Neural progenitor cell (in vitro differentiated cells): ENCODE data around the gene SERPINA10. TPM values are rescaled to one million over a fixed set of nuclear protein-coding genes. Genes with fewer than 3 reads are reported as not detected.
"Not testable (repeated sequence)": the region's sequence is repeated elsewhere in the genome, so short reads cannot be mapped to it uniquely, and the experiment has no call there.

Experiments
- DNase-seq: peaks from one replicate; pipeline ENCODE4 v3.0.0-alpha.2; 2016; ENCODE audit warnings: low spot score
- H2AFZ ChIP-seq: fragments of 200-600 bp; sonication (generic); replicated peaks from 2 replicates; pipeline ENCODE4 v1.6.1; 2016; ENCODE audit warnings: antibody characterized with exemption
- H3F3A ChIP-seq: fragments of 200-600 bp; sonication (generic); 2 replicates; pipeline ENCODE4 v1.6.1; 2016; ENCODE audit warnings: antibody characterized with exemption, low read depth
- H3K27ac ChIP-seq: fragments of 200-600 bp; sonication (generic); 2 replicates; pipeline ENCODE4 v1.5.1; 2016; ENCODE audit warnings: mild to moderate bottlenecking
- H3K27me3 ChIP-seq: fragments of 200-600 bp; sonication (generic); 2 replicates; pipeline ENCODE4 v1.6.1; 2016; ENCODE audit warnings: mild to moderate bottlenecking, moderate library complexity
- H3K36me3 ChIP-seq: fragments of 200-600 bp; sonication (generic); 2 replicates; pipeline ENCODE4 v1.5.1; 2016
- H3K4me1 ChIP-seq: fragments of 200-600 bp; sonication (generic); 2 replicates; pipeline ENCODE4 v1.6.1; 2016; ENCODE audit warnings: mixed run types
- H3K4me2 ChIP-seq: fragments of 200-600 bp; sonication (generic); 2 replicates; pipeline ENCODE4 v1.6.1; 2016
- H3K4me3 ChIP-seq: fragments of 200-600 bp; sonication (generic); 2 replicates; pipeline ENCODE4 v1.5.1; 2016
- H3K79me2 ChIP-seq: fragments of 200-600 bp; sonication (generic); 2 replicates; pipeline ENCODE4 v1.6.1; 2016; ENCODE audit warnings: low read depth
- H3K9ac ChIP-seq: fragments of 200-600 bp; sonication (generic); 2 replicates; pipeline ENCODE4 v1.6.1; 2016
- H3K9me3 ChIP-seq: fragments of 200-600 bp; sonication (generic); 2 replicates; pipeline ENCODE4 v1.5.1; 2016; ENCODE audit warnings: low read depth
- H4K20me1 ChIP-seq: fragments of 200-600 bp; sonication (generic); 2 replicates; pipeline ENCODE4 v1.6.1; 2016; ENCODE audit warnings: low read depth
- H3K27ac Mint-ChIP-seq: 3 replicates; pipeline ENCODE4 v1.8.0; 2021; ENCODE audit warnings: mixed read lengths
- H3K27me3 Mint-ChIP-seq: 2 replicates; pipeline ENCODE4 v1.8.0; 2022; ENCODE audit warnings: low read depth, mild to moderate bottlenecking, inconsistent platforms, moderate library complexity, mixed read lengths; ENCODE audit not compliant: insufficient read depth
- H3K36me3 Mint-ChIP-seq: 3 replicates; pipeline ENCODE4 v1.8.0; 2021; ENCODE audit warnings: mixed read lengths
- H3K4me1 Mint-ChIP-seq: 3 replicates; pipeline ENCODE4 v1.8.0; 2021; ENCODE audit warnings: mixed read lengths
- H3K4me3 Mint-ChIP-seq: 3 replicates; pipeline ENCODE4 v1.8.0; 2021; ENCODE audit warnings: mild to moderate bottlenecking, moderate library complexity, mixed read lengths
- H3K9me3 Mint-ChIP-seq: 3 replicates; pipeline ENCODE4 v1.8.0; 2020; ENCODE audit warnings: mixed read lengths
- EZH2 ChIP-seq: fragments of 200-600 bp; sonication (generic); IDR thresholded peaks from 2 replicates; pipeline ENCODE4 v1.6.1; 2017; ENCODE audit warnings: antibody characterized with exemption, mild to moderate bottlenecking, moderate library complexity
- EZH2phosphoT487 ChIP-seq: fragments of 200-600 bp; sonication (generic); IDR thresholded peaks from 2 replicates; pipeline ENCODE4 v1.6.1; 2017; ENCODE audit warnings: antibody characterized with exemption
- total RNA-seq: library from RNA; depleted of rRNA; stranded (reverse); fragments of >200 nt; gene quantifications from 2 replicates; pipeline ENCODE4 v1.2.3, GENCODE V29; 2015; ENCODE audit warnings: low replicate concordance
- TF ChIP-seq, protein P1 (sequence below): fragments of 200-600 bp; sonication (generic); IDR thresholded peaks from 2 replicates; pipeline ENCODE4 v1.5.1; 2017; ENCODE audit warnings: antibody characterized with exemption, mild to moderate bottlenecking

The SERPINA10 gene
- total RNA-seq, 1 donor from 2014 or later = not detected

DNA sequence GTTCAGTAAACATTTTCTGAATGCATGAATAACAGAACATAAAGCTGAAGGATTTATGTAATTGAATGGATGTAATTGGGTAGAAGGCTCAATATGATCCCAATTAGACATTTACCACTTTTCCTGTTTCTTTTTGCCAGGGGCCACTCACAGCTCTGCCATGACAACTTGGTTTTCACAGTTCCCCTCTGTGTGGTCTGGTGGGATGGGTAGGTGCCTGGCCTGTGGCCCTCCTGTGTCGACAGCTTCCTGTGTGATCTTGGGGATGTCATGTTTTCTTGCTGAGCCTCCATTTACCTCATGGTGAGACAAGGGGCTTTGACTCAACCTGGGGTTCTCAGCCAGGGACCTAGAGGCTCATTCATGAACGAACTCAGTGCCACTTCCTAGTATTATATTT is 12.6 kb upstream of the SERPINA10 start:
- H3K4me2 ChIP-seq = no peak overlapping the region
- Mint-ChIP-seq H3K9me3 (peaks cover 21% of the 10 kb centered on the region), H3K27me3 (peaks cover 2% of the 10 kb centered on the region), H3K4me1 (no peaks in the 10 kb centered on the region), H3K4me3 (no peak overlapping the region), H3K36me3 (no peaks in the 10 kb centered on the region), H3K27ac (no peak overlapping the region)
- no peaks in the 10 kb centered on the region for H3F3A ChIP-seq
- H4K20me1 ChIP-seq = no peaks in the 10 kb centered on the region
- H3K9me3 ChIP-seq = no peaks in the 10 kb centered on the region
- no peaks in the 10 kb centered on the region for H3K79me2 ChIP-seq
- H3K27me3 ChIP-seq = no peaks in the 10 kb centered on the region
- DNase-seq = no peak
- H3K4me3 ChIP-seq = no peak overlapping the region
- peaks cover 3% of the 10 kb centered on the region for H3K4me1 ChIP-seq
- no peak overlapping the region for H2AFZ ChIP-seq
- no peaks in the 10 kb centered on the region for H3K36me3 ChIP-seq
- no peak overlapping the region for H3K9ac ChIP-seq
- TF ChIP-seq EZH2phosphoT487 (no peak), EZH2 (no peak)
- TF ChIP-seq, protein P1, sequence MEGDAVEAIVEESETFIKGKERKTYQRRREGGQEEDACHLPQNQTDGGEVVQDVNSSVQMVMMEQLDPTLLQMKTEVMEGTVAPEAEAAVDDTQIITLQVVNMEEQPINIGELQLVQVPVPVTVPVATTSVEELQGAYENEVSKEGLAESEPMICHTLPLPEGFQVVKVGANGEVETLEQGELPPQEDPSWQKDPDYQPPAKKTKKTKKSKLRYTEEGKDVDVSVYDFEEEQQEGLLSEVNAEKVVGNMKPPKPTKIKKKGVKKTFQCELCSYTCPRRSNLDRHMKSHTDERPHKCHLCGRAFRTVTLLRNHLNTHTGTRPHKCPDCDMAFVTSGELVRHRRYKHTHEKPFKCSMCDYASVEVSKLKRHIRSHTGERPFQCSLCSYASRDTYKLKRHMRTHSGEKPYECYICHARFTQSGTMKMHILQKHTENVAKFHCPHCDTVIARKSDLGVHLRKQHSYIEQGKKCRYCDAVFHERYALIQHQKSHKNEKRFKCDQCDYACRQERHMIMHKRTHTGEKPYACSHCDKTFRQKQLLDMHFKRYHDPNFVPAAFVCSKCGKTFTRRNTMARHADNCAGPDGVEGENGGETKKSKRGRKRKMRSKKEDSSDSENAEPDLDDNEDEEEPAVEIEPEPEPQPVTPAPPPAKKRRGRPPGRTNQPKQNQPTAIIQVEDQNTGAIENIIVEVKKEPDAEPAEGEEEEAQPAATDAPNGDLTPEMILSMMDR = no peak
- H3K27ac ChIP-seq = no peak overlapping the region

DNA sequence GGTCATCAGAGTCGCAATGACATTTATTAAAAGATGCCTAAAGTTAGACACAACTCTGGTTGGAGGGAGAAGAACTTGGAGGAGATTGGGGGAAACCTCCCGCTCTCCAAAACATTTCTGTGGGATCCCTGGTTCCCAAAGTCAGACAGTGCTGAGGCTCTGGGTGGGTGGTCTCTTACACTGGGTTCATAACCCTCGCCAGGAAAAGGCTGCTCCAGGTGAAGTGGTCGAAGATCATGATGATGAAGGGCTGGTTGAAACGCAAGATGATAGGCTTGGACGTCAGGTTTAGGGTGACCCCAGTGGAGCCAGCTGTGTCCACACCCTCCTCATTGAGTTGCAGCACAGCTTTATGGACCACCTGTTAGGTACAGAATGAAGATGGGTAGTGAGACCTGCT is 11.2 kb upstream of the SERPINA10 start:
- no peaks in the 10 kb centered on the region for H3K9me3 ChIP-seq
- no peak overlapping the region for H3K9ac ChIP-seq
- no peak overlapping the region for H3K4me2 ChIP-seq
- no peak for DNase-seq
- TF ChIP-seq EZH2 (no peak), EZH2phosphoT487 (no peak)
- TF ChIP-seq, protein P1 = no peak
- H3K4me3 ChIP-seq = no peak overlapping the region
- H3K36me3 ChIP-seq = no peaks in the 10 kb centered on the region
- H3K27ac Mint-ChIP-seq = no peak overlapping the region
- H3F3A ChIP-seq = no peaks in the 10 kb centered on the region
- no peaks in the 10 kb centered on the region for H3K36me3 Mint-ChIP-seq
- H3K4me3 Mint-ChIP-seq = no peak overlapping the region
- no peak overlapping the region for H2AFZ ChIP-seq
- H3K4me1 Mint-ChIP-seq = no peaks in the 10 kb centered on the region
- H3K27me3 Mint-ChIP-seq = no peaks in the 10 kb centered on the region
- H4K20me1 ChIP-seq = no peaks in the 10 kb centered on the region
- no peaks in the 10 kb centered on the region for H3K27me3 ChIP-seq
- H3K9me3 Mint-ChIP-seq = peaks cover 20% of the 10 kb centered on the region
- H3K4me1 ChIP-seq = peaks cover 3% of the 10 kb centered on the region
- H3K27ac ChIP-seq = no peak overlapping the region
- no peaks in the 10 kb centered on the region for H3K79me2 ChIP-seq

DNA sequence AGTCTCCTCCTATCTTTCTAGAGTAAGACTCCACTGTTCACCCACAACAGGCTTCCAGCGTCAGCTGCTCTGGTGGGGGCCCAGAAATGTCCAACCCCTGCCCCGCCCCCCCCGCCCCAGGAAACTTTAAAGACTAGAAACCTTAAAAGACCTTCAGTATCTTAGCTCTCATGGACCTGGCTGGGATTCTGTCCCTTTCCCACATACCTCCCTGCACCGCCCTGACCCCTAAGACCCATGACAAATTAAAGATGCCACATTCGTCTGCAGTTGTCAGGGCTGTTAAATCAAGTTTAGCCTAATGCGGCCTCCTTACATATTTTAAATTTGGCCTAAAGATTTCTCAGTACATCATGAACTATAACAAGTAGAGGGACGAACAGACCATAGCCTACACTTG is 10.0 kb upstream of the SERPINA10 start:
- H3K4me3 Mint-ChIP-seq = no peak overlapping the region
- TF ChIP-seq EZH2phosphoT487 (no peak), EZH2 (no peak)
- TF ChIP-seq, protein P1 = no peak
- peaks cover 3% of the 10 kb centered on the region for H3K4me1 ChIP-seq
- no peaks in the 10 kb centered on the region for H3K36me3 Mint-ChIP-seq
- no peaks in the 10 kb centered on the region for H3K27me3 Mint-ChIP-seq
- no peak overlapping the region for H3K9ac ChIP-seq
- no peak overlapping the region for H3K4me3 ChIP-seq
- no peak for DNase-seq
- H3K9me3 Mint-ChIP-seq = peaks cover 9% of the 10 kb centered on the region
- H3K4me1 Mint-ChIP-seq = no peaks in the 10 kb centered on the region
- no peaks in the 10 kb centered on the region for H3K9me3 ChIP-seq
- no peaks in the 10 kb centered on the region for H3K36me3 ChIP-seq
- H4K20me1 ChIP-seq = no peaks in the 10 kb centered on the region
- no peak overlapping the region for H3K27ac ChIP-seq
- H3K79me2 ChIP-seq = no peaks in the 10 kb centered on the region
- no peaks in the 10 kb centered on the region for H3F3A ChIP-seq
- no peak overlapping the region for H2AFZ ChIP-seq
- H3K27me3 ChIP-seq = no peaks in the 10 kb centered on the region
- no peak overlapping the region for H3K27ac Mint-ChIP-seq
- H3K4me2 ChIP-seq = no peak overlapping the region

DNA sequence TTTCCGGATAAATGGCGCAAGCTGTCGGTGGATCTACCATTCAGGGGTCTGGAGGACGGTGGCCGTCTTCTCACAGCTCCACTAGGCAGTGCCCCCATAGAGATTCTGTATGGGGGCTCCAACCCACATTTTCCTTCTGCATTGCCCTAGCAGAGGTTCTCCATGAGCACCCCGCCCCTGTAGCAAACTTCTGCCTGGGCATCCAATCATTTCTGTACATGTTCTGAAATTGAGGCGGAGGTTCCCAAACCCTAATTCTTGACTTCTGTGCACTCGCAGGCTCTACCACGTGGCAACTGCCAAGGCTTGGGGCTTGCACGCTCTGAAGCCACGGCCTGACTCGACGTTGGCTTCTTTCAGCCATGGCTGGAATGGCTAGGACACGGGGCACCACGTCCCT is 5.1 kb upstream of the SERPINA10 start:
- no peaks in the 10 kb centered on the region for H3K9me3 ChIP-seq
- no peaks in the 10 kb centered on the region for H3K27me3 ChIP-seq
- no peak overlapping the region for H2AFZ ChIP-seq
- Mint-ChIP-seq H3K4me3 (no peak overlapping the region), H3K9me3 (no peaks in the 10 kb centered on the region), H3K27me3 (no peaks in the 10 kb centered on the region), H3K36me3 (no peaks in the 10 kb centered on the region), H3K27ac (no peak overlapping the region), H3K4me1 (no peaks in the 10 kb centered on the region)
- no peaks in the 10 kb centered on the region for H3K79me2 ChIP-seq
- no peaks in the 10 kb centered on the region for H4K20me1 ChIP-seq
- no peak for DNase-seq
- TF ChIP-seq, protein P1 = no peak
- no peak for TF ChIP-seq EZH2
- no peak for TF ChIP-seq EZH2phosphoT487
- no peaks in the 10 kb centered on the region for H3F3A ChIP-seq
- no peaks in the 10 kb centered on the region for H3K36me3 ChIP-seq
- no peak overlapping the region for H3K27ac ChIP-seq
- no peak overlapping the region for H3K4me2 ChIP-seq
- H3K4me1 ChIP-seq = no peaks in the 10 kb centered on the region
- H3K4me3 ChIP-seq = no peak overlapping the region
- no peak overlapping the region for H3K9ac ChIP-seq

DNA sequence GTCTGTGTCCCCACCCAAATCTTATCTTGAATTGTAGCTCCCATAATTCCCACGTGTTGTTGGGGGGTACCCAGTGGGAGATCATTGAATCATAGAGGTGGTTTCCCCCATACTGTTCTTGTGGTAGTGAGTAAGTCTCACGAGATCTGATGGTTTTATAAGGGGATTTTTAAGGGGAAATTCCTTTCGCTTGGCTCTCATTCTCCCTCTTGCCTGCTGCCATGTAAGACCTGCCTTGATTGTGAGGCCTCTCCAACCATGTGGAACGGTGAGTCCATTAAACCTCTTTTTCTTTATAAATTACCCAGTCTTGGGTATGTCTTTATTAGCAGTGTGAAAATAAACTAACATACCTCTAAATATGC is 3.1 kb upstream of the SERPINA10 start:
- not testable (repeated sequence) for H3K27me3 Mint-ChIP-seq, H3K36me3 ChIP-seq, H3K9ac ChIP-seq, H3K27me3 ChIP-seq, H4K20me1 ChIP-seq, H3K4me3 ChIP-seq, H3K4me3 Mint-ChIP-seq, H3K4me2 ChIP-seq, H3F3A ChIP-seq, H3K4me1 ChIP-seq, H3K27ac Mint-ChIP-seq, H3K4me1 Mint-ChIP-seq, H3K9me3 ChIP-seq, H3K36me3 Mint-ChIP-seq, DNase-seq, H3K79me2 ChIP-seq, H3K9me3 Mint-ChIP-seq, H3K27ac ChIP-seq, H2AFZ ChIP-seq
